Gastrocnemius medialis (tissue), 4 donors: ENCODE data around the gene SLC39A11. TPM values are rescaled to one million over a fixed set of nuclear protein-coding genes. Genes with fewer than 3 reads are reported as not detected.

Experiments
- ATAC-seq, 2 donors: fragments of 150-250 bp; one replicate each; pipeline ENCODE4 v1.9.1; 2016
- DNase-seq, 2 donors: peaks; one replicate each; pipeline ENCODE4 v3.0.0-alpha.2; 2019
- H3K27ac ChIP-seq, 4 donors: fragments of 200-600 bp; sonication (generic); 1 replicate in 1 of 4; 2 replicates in 3 of 4; pipeline ENCODE4 v1.5.1; 2016 to 2018; ENCODE audit warnings: mild to moderate bottlenecking in 2 of 4, moderate library complexity in 1 of 4
- H3K27me3 ChIP-seq, 3 donors: fragments of 200-600 bp; sonication (generic) in 2 of 3; 1 replicate in 1 of 3; 2 replicates in 2 of 3; pipeline versions ENCODE4 v1.5.1 to v1.6.0; 2016 to 2019; ENCODE audit warnings: mild to moderate bottlenecking in 1 of 3, moderate library complexity in 1 of 3
- H3K36me3 ChIP-seq, 2 donors: fragments of 200-600 bp; sonication (generic) in 1 of 2; one replicate each; pipeline ENCODE4 v1.5.1; 2017 to 2018
- H3K4me1 ChIP-seq, 2 donors: fragments of 200-600 bp; sonication (generic) in 1 of 2; one replicate each; pipeline ENCODE4 v1.5.1; 2016 to 2017; ENCODE audit warnings: mild to moderate bottlenecking in 2 of 2
- H3K4me3 ChIP-seq, 4 donors: fragments of 200-600 bp; sonication (generic) in 3 of 4; 1 replicate in 1 of 4; 2 replicates in 3 of 4; pipeline ENCODE4 v1.5.1; 2016 to 2019; ENCODE audit warnings: mild to moderate bottlenecking in 2 of 4
- H3K9me3 ChIP-seq, 3 donors: fragments of 200-600 bp; sonication (generic) in 2 of 3; 1 replicate in 1 of 3; 2 replicates in 2 of 3; pipeline ENCODE4 v1.5.1; 2016 to 2019
- POLR2A ChIP-seq, 2 donors: fragments of 450-650 bp; IDR thresholded peaks; one replicate each; pipeline ENCODE4 v1.6.1; 2017; ENCODE audit warnings: antibody characterized with exemption in 2 of 2, mild to moderate bottlenecking in 2 of 2, moderate library complexity in 2 of 2
- in situ Hi-C, 4 donors: fragments of 200-750 bp; cut with MboI; loops; one replicate each; pipeline versions ENCODE4 v1.15.0 to v1.8.0; 2017; ENCODE audit warnings: low sequenced_read_pairs in 4 of 4
- intact Hi-C: fragments of 100-400 bp; cut with DNase I; formaldehyde crosslinking; loops from one replicate; pipeline ENCODE4 v1.15.1; 2023; ENCODE audit warnings: low total_unique reads
- total RNA-seq, 4 donors: library from RNA; depleted of rRNA; stranded (reverse); fragments of >200 nt; gene quantifications; one replicate each; pipeline versions ENCODE4 v1.1.0 to v1.2.3, GENCODE V29; 2016
- TF ChIP-seq, protein P1 (sequence below), 5 experiments: fragments of 450-650 bp in 3 of 5; fragments of 200-600 bp in 2 of 5; sonication (generic) in 2 of 5; IDR thresholded peaks in 4 of 5; conservative IDR thresholded peaks in 1 of 5; 1 replicate in 4 of 5; 2 replicates in 1 of 5; pipeline ENCODE4 v1.5.1; 2016 to 2019; ENCODE audit warnings: antibody characterized with exemption in 5 of 5, mild to moderate bottlenecking in 3 of 5, moderate library complexity in 3 of 5

SLC39A11 gene
- total RNA-seq, 4 donors from 2014 or later = 7.6 to 28.4 (median 10.7) TPM

DNA sequence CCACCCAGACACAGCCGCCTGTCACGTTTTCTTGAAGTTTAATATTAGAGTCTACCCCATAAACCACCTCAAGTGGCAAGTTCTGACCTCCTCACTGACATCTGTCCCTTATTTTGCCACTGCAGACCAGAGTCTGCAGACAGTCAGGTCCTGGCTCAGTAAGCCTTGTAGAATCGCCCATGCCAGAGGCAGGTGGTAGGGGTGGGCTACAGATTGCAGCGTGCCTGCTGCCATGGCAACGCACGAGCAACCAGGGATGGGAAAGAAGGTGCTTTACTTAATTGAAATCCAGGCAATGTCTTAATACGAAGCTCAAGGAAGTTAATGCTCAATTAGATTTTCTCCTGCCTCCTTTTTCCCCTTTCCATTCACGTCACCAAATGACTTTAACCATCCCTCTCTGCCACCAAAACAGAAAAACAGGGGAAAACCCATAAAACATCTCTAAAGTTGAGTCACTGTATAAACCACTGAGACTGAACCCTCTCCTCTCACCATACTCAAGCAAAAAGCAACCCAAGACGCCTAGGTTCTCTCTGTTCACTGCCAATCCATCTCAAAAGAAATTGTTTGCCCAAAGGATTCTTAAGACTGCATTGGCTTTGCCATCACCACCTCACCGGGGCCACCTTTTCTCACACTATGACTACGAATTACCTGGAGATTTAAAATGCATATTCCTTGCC lies 228.8 kb downstream of the SLC39A11 start:
- H3K27me3 ChIP-seq = no peaks in the 10 kb centered on the region
- intact Hi-C loops = no loop called here
- ATAC-seq (no peak), DNase-seq (no peak)
- H3K4me1 ChIP-seq = no peaks in the 10 kb centered on the region
- H3K4me3 ChIP-seq = no peak overlapping the region
- in situ Hi-C loops = no loop called here
- no peaks in the 10 kb centered on the region for H3K9me3 ChIP-seq
- no peak overlapping the region for H3K27ac ChIP-seq
- H3K36me3 ChIP-seq = no peaks in the 10 kb centered on the region
- TF ChIP-seq POLR2A (IDR thresholded peaks at IDR 0.05) = no peak
- TF ChIP-seq, protein P1, sequence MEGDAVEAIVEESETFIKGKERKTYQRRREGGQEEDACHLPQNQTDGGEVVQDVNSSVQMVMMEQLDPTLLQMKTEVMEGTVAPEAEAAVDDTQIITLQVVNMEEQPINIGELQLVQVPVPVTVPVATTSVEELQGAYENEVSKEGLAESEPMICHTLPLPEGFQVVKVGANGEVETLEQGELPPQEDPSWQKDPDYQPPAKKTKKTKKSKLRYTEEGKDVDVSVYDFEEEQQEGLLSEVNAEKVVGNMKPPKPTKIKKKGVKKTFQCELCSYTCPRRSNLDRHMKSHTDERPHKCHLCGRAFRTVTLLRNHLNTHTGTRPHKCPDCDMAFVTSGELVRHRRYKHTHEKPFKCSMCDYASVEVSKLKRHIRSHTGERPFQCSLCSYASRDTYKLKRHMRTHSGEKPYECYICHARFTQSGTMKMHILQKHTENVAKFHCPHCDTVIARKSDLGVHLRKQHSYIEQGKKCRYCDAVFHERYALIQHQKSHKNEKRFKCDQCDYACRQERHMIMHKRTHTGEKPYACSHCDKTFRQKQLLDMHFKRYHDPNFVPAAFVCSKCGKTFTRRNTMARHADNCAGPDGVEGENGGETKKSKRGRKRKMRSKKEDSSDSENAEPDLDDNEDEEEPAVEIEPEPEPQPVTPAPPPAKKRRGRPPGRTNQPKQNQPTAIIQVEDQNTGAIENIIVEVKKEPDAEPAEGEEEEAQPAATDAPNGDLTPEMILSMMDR (IDR thresholded peaks at IDR 0.05 in 4 of 5, conservative IDR thresholded peaks at IDR 0.05 in 1 of 5) = no peak

DNA sequence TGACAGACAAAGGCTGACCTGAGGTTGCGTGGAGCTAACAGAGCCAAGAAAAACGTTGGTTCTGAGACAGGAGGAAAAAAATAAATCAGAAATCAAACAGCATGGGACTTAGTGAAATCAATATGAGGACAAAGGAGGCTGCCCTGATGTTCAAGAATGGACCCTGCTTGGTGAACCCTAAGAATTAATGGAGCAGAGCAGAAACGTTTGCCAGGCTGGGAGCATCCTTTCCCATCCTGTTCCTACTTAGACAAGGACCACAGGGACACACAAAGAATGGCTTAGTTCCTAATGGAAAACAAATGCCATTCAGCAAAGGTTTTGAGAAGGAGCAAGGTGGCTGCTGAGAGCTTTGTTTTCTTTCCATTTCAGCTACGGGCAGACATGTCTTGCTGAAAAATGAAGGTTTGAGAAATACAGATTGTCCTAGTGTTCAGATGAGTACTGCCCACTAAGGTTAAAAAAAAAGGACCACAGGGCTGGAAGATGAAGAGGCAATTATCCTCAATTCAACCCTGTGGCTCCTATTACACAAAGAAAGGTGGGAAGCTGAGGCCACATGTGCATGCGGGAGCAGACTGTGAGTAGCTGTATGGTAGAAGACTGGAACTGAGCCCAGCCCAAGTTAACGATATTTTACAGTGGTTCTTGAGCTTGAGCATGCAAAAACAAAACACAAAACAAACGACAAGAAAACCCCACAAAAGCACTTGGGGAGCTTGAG lies 230.1 kb downstream of the SLC39A11 start:
- intact Hi-C loops (no loop called here), in situ Hi-C loops (no loop called here)
- Histone ChIP-seq H3K4me3 (no peak overlapping the region), H3K4me1 (no peaks in the 10 kb centered on the region), H3K9me3 (no peaks in the 10 kb centered on the region), H3K36me3 (no peaks in the 10 kb centered on the region), H3K27me3 (no peaks in the 10 kb centered on the region), H3K27ac (no peak overlapping the region)
- no peak for ATAC-seq
- DNase-seq = no peak
- no peak for TF ChIP-seq POLR2A (IDR thresholded peaks at IDR 0.05)
- TF ChIP-seq, protein P1 (IDR thresholded peaks at IDR 0.05 in 4 of 5, conservative IDR thresholded peaks at IDR 0.05 in 1 of 5) = no peak

DNA sequence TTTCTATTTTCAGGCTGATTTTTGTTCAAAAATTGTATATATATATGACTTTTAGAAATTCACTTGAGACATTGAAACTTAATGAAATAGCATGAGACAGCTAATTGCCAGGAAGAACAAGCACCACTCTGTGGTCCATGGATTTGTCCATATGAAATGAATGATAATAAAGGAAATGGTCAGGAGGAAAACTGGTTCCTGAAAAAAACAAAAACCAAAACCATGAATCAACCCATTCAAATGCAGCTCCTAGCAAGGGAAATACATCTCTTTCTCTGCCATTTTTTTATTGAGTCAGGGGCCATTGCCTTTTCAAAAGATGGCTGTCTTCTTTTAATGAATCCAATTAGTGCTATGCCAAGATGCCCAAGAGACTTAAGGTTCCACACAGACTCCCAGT lies 230.7 kb downstream of the SLC39A11 start:
- in situ Hi-C loops = no loop called here
- Histone ChIP-seq H3K4me1 (no peaks in the 10 kb centered on the region), H3K36me3 (no peaks in the 10 kb centered on the region), H3K27me3 (no peaks in the 10 kb centered on the region), H3K27ac (no peak overlapping the region), H3K9me3 (no peaks in the 10 kb centered on the region), H3K4me3 (no peak overlapping the region)
- DNase-seq (no peak), ATAC-seq (no peak)
- TF ChIP-seq, protein P1 (IDR thresholded peaks at IDR 0.05 in 4 of 5, conservative IDR thresholded peaks at IDR 0.05 in 1 of 5) = no peak
- no peak for TF ChIP-seq POLR2A (IDR thresholded peaks at IDR 0.05)
- intact Hi-C loops = no loop called here

DNA sequence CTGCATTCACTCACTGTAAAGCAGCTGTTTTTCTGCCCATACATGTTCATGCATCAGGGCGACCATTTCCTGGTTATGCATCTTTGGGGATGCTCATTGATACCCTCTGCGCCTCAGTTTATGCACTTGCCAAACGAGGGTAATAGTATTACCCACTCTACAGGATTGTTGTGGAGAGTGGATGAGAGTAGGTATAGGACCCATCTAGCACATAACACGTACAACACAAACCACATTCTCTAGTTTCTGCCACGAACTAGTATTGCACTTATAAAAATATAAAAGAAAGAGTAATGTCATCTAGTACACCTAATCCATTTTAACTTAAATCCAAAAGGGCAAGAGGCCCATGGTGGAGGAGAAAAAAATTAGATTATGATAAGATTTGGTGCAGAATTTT lies 231.7 kb downstream of the SLC39A11 start:
- in situ Hi-C loops = no loop called here
- no peaks in the 10 kb centered on the region for H3K27me3 ChIP-seq
- no peak overlapping the region for H3K27ac ChIP-seq
- no peaks in the 10 kb centered on the region for H3K4me1 ChIP-seq
- no peak overlapping the region for H3K4me3 ChIP-seq
- no peak for DNase-seq
- intact Hi-C loops = no loop called here
- TF ChIP-seq POLR2A (IDR thresholded peaks at IDR 0.05) = no peak
- TF ChIP-seq, protein P1 (IDR thresholded peaks at IDR 0.05 in 4 of 5, conservative IDR thresholded peaks at IDR 0.05 in 1 of 5) = no peak
- no peaks in the 10 kb centered on the region for H3K36me3 ChIP-seq
- ATAC-seq = no peak
- no peaks in the 10 kb centered on the region for H3K9me3 ChIP-seq
